GM18873 (cell line): ENCODE measurements around the gene FRRS1L.

Source experiments
- ATAC-seq: cut with Tn5 transposase; IDR thresholded peaks from one replicate; pipeline ENCODE4 v1.9.1; 2021; ENCODE audit warnings: mild to moderate bottlenecking, moderate library complexity, moderate number of reproducible peaks; ENCODE audit not compliant: unreplicated experiment, low FRiP score

Gene FRRS1L

DNA sequence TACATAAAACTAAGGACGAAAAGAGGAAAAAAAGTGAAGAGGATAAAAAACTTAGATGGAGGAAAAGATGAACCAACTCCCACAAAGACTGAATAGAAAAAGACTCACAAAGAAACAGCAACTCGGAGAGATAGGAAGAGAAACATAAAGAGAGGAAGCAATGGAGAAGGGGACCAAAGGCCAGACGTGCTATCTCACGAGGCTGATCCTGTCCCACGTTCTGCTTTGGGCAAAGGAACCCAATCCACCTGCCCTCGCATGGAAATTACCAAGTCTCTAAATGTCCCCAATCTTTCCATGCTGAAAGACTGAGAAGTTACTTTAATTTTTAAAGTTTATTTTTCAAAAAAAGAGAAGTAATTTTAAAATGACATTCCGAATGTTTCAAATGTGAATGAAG lies 83.9 kb downstream of the FRRS1L start:
- ATAC-seq = no peak

DNA sequence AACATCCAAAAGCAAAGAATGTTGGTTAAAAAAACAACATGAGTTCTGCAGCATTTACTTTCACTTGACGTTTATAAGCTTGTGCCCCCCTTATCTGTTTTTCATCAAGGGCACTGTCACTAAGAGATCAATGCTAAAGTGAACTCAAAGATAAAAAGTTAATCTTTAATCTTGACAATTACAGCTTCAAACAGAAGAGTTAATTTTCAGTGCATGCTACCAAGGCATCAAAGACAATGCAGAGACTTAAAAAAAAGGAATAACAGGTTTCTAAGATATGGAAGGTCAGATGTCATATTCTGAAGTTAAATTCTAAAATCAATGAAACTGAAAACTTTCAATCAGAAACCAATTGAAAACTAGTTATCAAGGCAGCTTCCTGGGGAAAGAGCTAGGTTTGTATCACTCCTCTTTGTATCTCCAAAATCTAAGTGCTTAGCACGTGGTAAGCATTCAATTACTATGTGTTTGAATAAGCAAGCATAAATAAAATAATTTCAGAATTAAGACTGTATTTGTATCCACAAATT lies 84.9 kb downstream of the FRRS1L start:
- no peak for ATAC-seq
